K562 (cell line): ENCODE results near the gene IDUA. TPM values are rescaled to one million over a fixed set of nuclear protein-coding genes. Genes with fewer than 3 reads are reported as not detected.

Experiments
- ATAC-seq: fragments of 200-7000 bp; cut with Tn5 transposase; 3 replicates; pipeline ENCODE4 v1.9.1; 2020; ENCODE audit warnings: moderate library complexity
- BruUV-seq: library from RNA; stranded (reverse); fragments of 400-500 nt; replicated peaks from 2 replicates; lab custom pipeline; 2021; lab: Mats Ljungman, UMichigan
- CTCF ChIA-PET: fragments of 300-600 bp; formaldehyde crosslinking; extraction: SDS; loops from one replicate; lab custom pipeline; 2021; ENCODE audit warnings: low intra/inter-chr PET ratio; lab: Yijun Ruan, JAX
- POLR2A ChIA-PET: fragments of 300-600, 350-650 bp; sonication (Branson Sonifier 250); formaldehyde crosslinking; extraction: SDS; loops from one replicate; lab custom pipeline; 2021; ENCODE audit warnings: antibody characterized with exemption, inconsistent platforms; lab: Yijun Ruan, JAX
- DNase-seq, 4 experiments: peaks; one replicate each; pipeline versions ENCODE4 v3.0.0 to v3.0.0-alpha.2; 2011 to 2018; ENCODE audit warnings: low spot score in 3 of 4, mixed read lengths in 3 of 4; ENCODE audit errors: extremely low read depth in 1 of 4
- FAIRE-seq: peaks from 2 replicates; lab custom pipeline; 2011; peaks lifted over from hg19 to GRCh38; lab: Jason Lieb, UNC
- H2AFZ ChIP-seq: 2 replicates; pipeline ENCODE4 v1.6.0; 2011; ENCODE audit warnings: low read depth, low read length, control low read depth, inconsistent platforms
- H3K27ac ChIP-seq: fragments of 200-600 bp; 3 replicates; pipeline ENCODE4 v1.8.0; 2011; ENCODE audit warnings: low read depth, mild to moderate bottlenecking, control low read depth, inconsistent platforms, low read length, moderate library complexity, mixed read lengths; ENCODE audit errors: extremely low read depth
- H3K27me3 ChIP-seq, 2 experiments: fragments of 300-600 bp in 1 of 2; 2 replicates in 1 of 2; 3 replicates in 1 of 2; pipeline versions ENCODE4 v1.6.0 to v1.8.0; 2011; ENCODE audit warnings: inconsistent platforms in 2 of 2, low read length in 2 of 2, mild to moderate bottlenecking in 1 of 2, mixed read lengths in 1 of 2, moderate library complexity in 1 of 2; ENCODE audit not compliant: control insufficient read depth in 2 of 2, insufficient read depth in 2 of 2
- H3K36me3 ChIP-seq: fragments of 300-600 bp; 3 replicates; pipeline ENCODE4 v1.8.0; 2011; ENCODE audit warnings: mild to moderate bottlenecking, low read length, inconsistent platforms; ENCODE audit not compliant: control insufficient read depth, insufficient read depth
- H3K4me1 ChIP-seq, 2 experiments: fragments of 200-600 bp in 1 of 2; replicated peaks in 1 of 2; 2 replicates in 1 of 2; 3 replicates in 1 of 2; pipeline versions ENCODE4 v1.5.1 to v1.8.0; 2011; ENCODE audit warnings: inconsistent platforms in 2 of 2, low read length in 2 of 2, mild to moderate bottlenecking in 1 of 2, mixed read lengths in 1 of 2, moderate library complexity in 1 of 2; ENCODE audit not compliant: control insufficient read depth in 2 of 2, insufficient read depth in 2 of 2
- H3K4me2 ChIP-seq: 2 replicates; pipeline ENCODE4 v1.6.1; 2011; ENCODE audit warnings: low read length, control low read depth, inconsistent platforms, mixed read lengths; ENCODE audit not compliant: insufficient read depth
- H3K4me3 ChIP-seq: fragments of 200-600 bp; sonication (generic), shearing (Covaris generic); 2 replicates; pipeline ENCODE4 v1.5.1; 2016; ENCODE audit warnings: control low read depth, inconsistent platforms
- H3K79me2 ChIP-seq: fragments of 200-600 bp; 3 replicates; pipeline ENCODE4 v1.8.0; 2011; ENCODE audit warnings: low read length, inconsistent platforms; ENCODE audit not compliant: control insufficient read depth, insufficient read depth
- H3K9ac ChIP-seq, 2 experiments: 2 replicates each; pipeline versions ENCODE4 v1.6.0 to v1.6.1; 2011; ENCODE audit warnings: low read depth in 2 of 2, low read length in 2 of 2, control low read depth in 1 of 2, inconsistent platforms in 1 of 2, mild to moderate bottlenecking in 1 of 2, mixed read lengths in 1 of 2; ENCODE audit not compliant: insufficient read depth in 1 of 2
- H3K9me1 ChIP-seq: one replicate; pipeline ENCODE4 v1.6.0; 2011; ENCODE audit warnings: inconsistent platforms, mild to moderate bottlenecking, low read length, moderate library complexity; ENCODE audit not compliant: control insufficient read depth, insufficient read depth
- H3K9me3 ChIP-seq: replicated peaks from 2 replicates; pipeline ENCODE4 v1.5.1; 2011; ENCODE audit warnings: low read depth, low read length, inconsistent platforms; ENCODE audit not compliant: control insufficient read depth, insufficient read depth
- H4K20me1 ChIP-seq: replicated peaks from 2 replicates; pipeline ENCODE4 v1.6.1; 2011; ENCODE audit warnings: low read length, inconsistent platforms, mixed read lengths; ENCODE audit not compliant: control insufficient read depth, insufficient read depth
- BCLAF1 ChIP-seq, 2 experiments: fragments of 450-650 bp in 1 of 2; IDR thresholded peaks; 2 replicates each; pipeline ENCODE4 v1.6.1; 2011 to 2017; ENCODE audit warnings: low read depth in 2 of 2, antibody characterized with exemption in 1 of 2, borderline replicate concordance in 1 of 2, low read length in 1 of 2, mild to moderate bottlenecking in 1 of 2, mixed read lengths in 1 of 2; ENCODE audit not compliant: control insufficient read depth in 1 of 2
- L3MBTL2 ChIP-seq: fragments of 450-650 bp; IDR thresholded peaks from 2 replicates; pipeline ENCODE4 v1.6.1; 2016; ENCODE audit warnings: mild to moderate bottlenecking, moderate library complexity
- LCOR ChIP-seq: sonication (generic); formaldehyde crosslinking; IDR thresholded peaks from 2 replicates; pipeline ENCODE4 v1.8.0; 2022; ENCODE audit warnings: mild to moderate bottlenecking, missing genetic modification reagents
- MCM7 ChIP-seq, 2 experiments: fragments of 450-650 bp; IDR thresholded peaks; 2 replicates each; pipeline ENCODE4 v1.6.1; 2016 to 2018
- MEIS2 ChIP-seq: fragments of 450-650 bp; IDR thresholded peaks from 2 replicates; pipeline ENCODE4 v1.6.1; 2014; ENCODE audit warnings: mild to moderate bottlenecking; ENCODE audit not compliant: partially characterized antibody
- MLLT1 ChIP-seq, 2 experiments: fragments of 450-650 bp; IDR thresholded peaks; 2 replicates each; pipeline ENCODE4 v1.6.1; 2016
- SIRT6 ChIP-seq: IDR thresholded peaks from one replicate; pipeline ENCODE4 v1.6.1; 2012; ENCODE audit warnings: low read depth, mild to moderate bottlenecking, control low read depth, inconsistent platforms, low read length, moderate library complexity
- ZNF146 ChIP-seq: IDR thresholded peaks from one replicate; pipeline ENCODE4 v1.6.1; 2018; ENCODE audit warnings: missing compliant biosample characterization; ENCODE audit not compliant: unreplicated experiment
- ZNF212 ChIP-seq: fragments of 450-650 bp; formaldehyde crosslinking; IDR thresholded peaks from 2 replicates; pipeline ENCODE4 v1.4.0; 2020; ENCODE audit warnings: mild to moderate bottlenecking
- ZNF586 ChIP-seq: fragments of 450-650 bp; formaldehyde crosslinking; conservative IDR thresholded peaks from 2 replicates; pipeline ENCODE4 v1.4.0; 2020; ENCODE audit warnings: mild to moderate bottlenecking, moderate library complexity
- ZZZ3 ChIP-seq: fragments of 450-650 bp; IDR thresholded peaks from 2 replicates; pipeline ENCODE4 v1.6.1; 2016; ENCODE audit warnings: antibody characterized with exemption, mild to moderate bottlenecking, moderate library complexity
- whole genome bisulfite sequencing: fragments of 100-300 bp; shearing (Covaris generic); methylation state at CpG from one replicate; pipeline ENCODE4 v1.1.6; 2016; ENCODE audit warnings: low coverage, mixed read lengths; ENCODE audit not compliant: insufficient coverage; ENCODE audit errors: missing lambda C conversion rate; 5-methylcytosine and 5-hydroxymethylcytosine counted together
- in situ Hi-C: fragments of 300-500 bp; cut with MboI; formaldehyde crosslinking; loops from 4 replicates; pipeline ENCODE4 v1.15.0; 2018; ENCODE audit warnings: inconsistent platforms, mixed read lengths
- intact Hi-C: fragments of 100-400 bp; cut with micrococcal nuclease; formaldehyde crosslinking; loops from 2 replicates; pipeline ENCODE4 v1.14.2; 2022
- polyA plus RNA-seq, 8 experiments: library from polyadenylated mRNA; depleted of rRNA in 4 of 8; stranded (reverse) in 5 of 8; unstranded in 3 of 8; fragments of >200 nt; fragmentation: Nextera tagmentation in 2 of 8; fragmentation: Illumina TruSeq in 1 of 8; extraction: Ambion mirVana in 2 of 8; extraction: Trizol in 1 of 8; gene quantifications; 2 replicates each; pipeline versions ENCODE4 v1.2.1 to v1.2.3, GENCODE V29; 2011 to 2014; ENCODE audit warnings: inconsistent platforms in 1 of 8, missing spikeins in 1 of 8
- total RNA-seq, 7 experiments: library from RNA; depleted of rRNA in 6 of 7; stranded (reverse); fragments of >200 nt in 6 of 7; fragmentation: Illumina TruSeq in 2 of 7; extraction: Trizol in 2 of 7; gene quantifications; 2 replicates each; pipeline versions ENCODE4 v1.2.1 to v1.2.3, GENCODE V29; 2011 to 2021; ENCODE audit warnings: low replicate concordance in 1 of 7
- TF ChIP-seq, protein P1 (sequence below): sonication (generic); formaldehyde crosslinking; IDR thresholded peaks from 2 replicates; pipeline ENCODE4 v1.8.1; 2023; ENCODE audit warnings: mild to moderate bottlenecking, missing genetic modification reagents
- TF ChIP-seq, protein P2 (sequence below): IDR thresholded peaks from 2 replicates; pipeline ENCODE4 v1.6.1; 2011; ENCODE audit warnings: borderline replicate concordance, low read depth, mild to moderate bottlenecking, moderate library complexity, low read length; ENCODE audit not compliant: insufficient read depth, poor library complexity, severe bottlenecking

The IDUA gene
- total and polyA plus RNA-seq, 9 of the 15 experiments (the other 6 are each of a cell fraction or from before 2014, with no cell fraction given), result 0.04 to 16.1 (median 1.2) TPM

- peaks cover 0 to 62% of the 10 kb centered on the region in 2 experiments; a peak in 3 of 5 replicates for H3K4me1 ChIP-seq
- no peak overlapping the region for H2AFZ ChIP-seq
- 89% methylated on average over 21 of the region's 46 CpGs for WGBS
- ChIA-PET POLR2A (no interaction called here), CTCF (no interaction called here)
- BruUV-seq, result no TSS peak
- intact Hi-C loops, result no loop called here
- H3K27ac ChIP-seq, result no peak overlapping the region
- no peaks in the 10 kb centered on the region for H3K27me3 ChIP-seq
- no peak overlapping the region for H3K4me2 ChIP-seq
- no peak for ATAC-seq
- DNase-seq, result peak in 1 of 4 experiments; percentile 12
- no peak for FAIRE-seq
- H3K9me1 ChIP-seq, result peaks cover 4% of the 10 kb centered on the region
- in situ Hi-C loops, result no loop called here
- H3K4me3 ChIP-seq, result no peak overlapping the region
- no peak overlapping the region; a peak in 1 of 4 replicates for H3K9ac ChIP-seq
- peaks cover 29% of the 10 kb centered on the region; the same call in 2 of the 3 replicates for H3K36me3 ChIP-seq
- H4K20me1 ChIP-seq, result peaks cover 6% of the 10 kb centered on the region; the same call in 1 of the 2 replicates
- H3K79me2 ChIP-seq, result no peaks in the 10 kb centered on the region; the same call in 2 of the 3 replicates
- no peaks in the 10 kb centered on the region; the same call in 1 of the 2 replicates for H3K9me3 ChIP-seq
- TF ChIP-seq BCLAF1 (IDR thresholded peaks at IDR 0.05; ENCODE audit: borderline replicate concordance in 1 of 2, control insufficient read depth in 1 of 2, low read depth in 2 of 2, low read length in 1 of 2) (no peak), MEIS2 (no peak), LCOR (no peak), L3MBTL2 (no peak), ZNF586 (CRISPR knock-in tag) (no peak), MCM7 (IDR thresholded peaks at IDR 0.05) (no peak), ZNF212 (CRISPR knock-in tag) (no peak), ZZZ3 (no peak), ZNF146 (CRISPR knock-in tag) (no peak), MLLT1 (IDR thresholded peaks at IDR 0.05) (no peak), SIRT6 (no peak)
- TF ChIP-seq, protein P1, sequence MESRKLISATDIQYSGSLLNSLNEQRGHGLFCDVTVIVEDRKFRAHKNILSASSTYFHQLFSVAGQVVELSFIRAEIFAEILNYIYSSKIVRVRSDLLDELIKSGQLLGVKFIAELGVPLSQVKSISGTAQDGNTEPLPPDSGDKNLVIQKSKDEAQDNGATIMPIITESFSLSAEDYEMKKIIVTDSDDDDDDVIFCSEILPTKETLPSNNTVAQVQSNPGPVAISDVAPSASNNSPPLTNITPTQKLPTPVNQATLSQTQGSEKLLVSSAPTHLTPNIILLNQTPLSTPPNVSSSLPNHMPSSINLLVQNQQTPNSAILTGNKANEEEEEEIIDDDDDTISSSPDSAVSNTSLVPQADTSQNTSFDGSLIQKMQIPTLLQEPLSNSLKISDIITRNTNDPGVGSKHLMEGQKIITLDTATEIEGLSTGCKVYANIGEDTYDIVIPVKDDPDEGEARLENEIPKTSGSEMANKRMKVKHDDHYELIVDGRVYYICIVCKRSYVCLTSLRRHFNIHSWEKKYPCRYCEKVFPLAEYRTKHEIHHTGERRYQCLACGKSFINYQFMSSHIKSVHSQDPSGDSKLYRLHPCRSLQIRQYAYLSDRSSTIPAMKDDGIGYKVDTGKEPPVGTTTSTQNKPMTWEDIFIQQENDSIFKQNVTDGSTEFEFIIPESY, result no peak
- TF ChIP-seq, protein P2, sequence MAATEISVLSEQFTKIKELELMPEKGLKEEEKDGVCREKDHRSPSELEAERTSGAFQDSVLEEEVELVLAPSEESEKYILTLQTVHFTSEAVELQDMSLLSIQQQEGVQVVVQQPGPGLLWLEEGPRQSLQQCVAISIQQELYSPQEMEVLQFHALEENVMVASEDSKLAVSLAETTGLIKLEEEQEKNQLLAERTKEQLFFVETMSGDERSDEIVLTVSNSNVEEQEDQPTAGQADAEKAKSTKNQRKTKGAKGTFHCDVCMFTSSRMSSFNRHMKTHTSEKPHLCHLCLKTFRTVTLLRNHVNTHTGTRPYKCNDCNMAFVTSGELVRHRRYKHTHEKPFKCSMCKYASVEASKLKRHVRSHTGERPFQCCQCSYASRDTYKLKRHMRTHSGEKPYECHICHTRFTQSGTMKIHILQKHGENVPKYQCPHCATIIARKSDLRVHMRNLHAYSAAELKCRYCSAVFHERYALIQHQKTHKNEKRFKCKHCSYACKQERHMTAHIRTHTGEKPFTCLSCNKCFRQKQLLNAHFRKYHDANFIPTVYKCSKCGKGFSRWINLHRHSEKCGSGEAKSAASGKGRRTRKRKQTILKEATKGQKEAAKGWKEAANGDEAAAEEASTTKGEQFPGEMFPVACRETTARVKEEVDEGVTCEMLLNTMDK, result no peak
These were observed 35.4 kb downstream of the IDUA start for GRCh38 chr4:1022051-1022738.
